H54 (cell line): Measurements from ENCODE around the gene EVI5.
"Not testable (repeated sequence)": the region's sequence is repeated elsewhere in the genome, so short reads cannot be mapped to it uniquely, and the experiment has no call there.

Source experiments
- DNase-seq: peaks from one replicate; pipeline ENCODE4 v3.0.0; 2011; ENCODE audit warnings: low spot score, mixed read lengths; ENCODE audit not compliant: insufficient read length
- FAIRE-seq: peaks from 3 replicates; lab custom pipeline; 2011; peaks lifted over from hg19 to GRCh38; lab: Jason Lieb, UNC
- POLR2A ChIP-seq: IDR thresholded peaks from 2 replicates; pipeline ENCODE4 v1.6.1; 2011; ENCODE audit warnings: low read depth, mild to moderate bottlenecking, low read length

The EVI5 gene

GRCh38 chr1:92536980-92537884 lies 247.7 kb downstream of the EVI5 start:
- peak; percentile 77 for FAIRE-seq
- no peak for DNase-seq

GRCh38 chr1:92536211-92536979 lies 248.5 kb downstream of the EVI5 start:
- TF ChIP-seq POLR2A, result no peak
- DNase-seq, result no peak
- FAIRE-seq, result no peak

More at GRCh38 chr1:92536980-92537884, 247.7 kb downstream of the EVI5 start:
- TF ChIP-seq POLR2A, result no peak

GRCh38 chr1:92532371-92532770 lies 252.5 kb downstream of the EVI5 start:
- FAIRE-seq, DNase-seq: not testable (repeated sequence)

GRCh38 chr1:92531939-92532338 lies 253.0 kb downstream of the EVI5 start:
- not testable (repeated sequence) for FAIRE-seq, DNase-seq

GRCh38 chr1:92527670-92528069 lies 257.2 kb downstream of the EVI5 start:
- TF ChIP-seq POLR2A, result no peak
- FAIRE-seq, result no peak
- no peak for DNase-seq

GRCh38 chr1:92524944-92525590 lies 259.8 kb downstream of the EVI5 start:
- DNase-seq, FAIRE-seq: not testable (repeated sequence)

- TF ChIP-seq POLR2A, result no peak
- FAIRE-seq (no peak), DNase-seq (no peak)
These were observed 265.9 kb downstream of the EVI5 start for GRCh38 chr1:92519043-92519442.

- no peak for TF ChIP-seq POLR2A
- DNase-seq (no peak), FAIRE-seq (no peak)
These were observed 268.3 kb downstream of the EVI5 start for GRCh38 chr1:92516574-92516973.

- FAIRE-seq, result no peak
- TF ChIP-seq POLR2A, result no peak
- no peak for DNase-seq
These were observed 269.1 kb downstream of the EVI5 start for GRCh38 chr1:92515796-92516201.

- no peak for TF ChIP-seq POLR2A
- DNase-seq, result no peak
These were observed 273.4 kb downstream of the EVI5 start for GRCh38 chr1:92511541-92511940.

GRCh38 chr1:92509619-92510018 lies 275.3 kb downstream of the EVI5 start:
- FAIRE-seq, result no peak
- no peak for TF ChIP-seq POLR2A

More at GRCh38 chr1:92511541-92511940, 273.4 kb downstream of the EVI5 start:
- no peak for FAIRE-seq

GRCh38 chr1:92505015-92505692 lies 279.8 kb downstream of the EVI5 start:
- TF ChIP-seq POLR2A, result no peak
- FAIRE-seq, result no peak
- no peak for DNase-seq

More at GRCh38 chr1:92509619-92510018, 275.3 kb downstream of the EVI5 start:
- DNase-seq, result no peak

GRCh38 chr1:92504291-92505014 lies 280.5 kb downstream of the EVI5 start:
- no peak for TF ChIP-seq POLR2A
- DNase-seq (no peak), FAIRE-seq (no peak)
